GM23248 (cell line): ENCODE measurements around the gene CLEC4M.

Experiments used
- EZH2 ChIP-seq: fragments of 200-600 bp; sonication (generic); IDR thresholded peaks from 2 replicates; pipeline ENCODE4 v1.6.1; 2018; ENCODE audit warnings: antibody characterized with exemption, mild to moderate bottlenecking; ENCODE audit not compliant: insufficient read depth, poor library complexity, severe bottlenecking
- EZH2phosphoT487 ChIP-seq: fragments of 200-600 bp; sonication (generic); IDR thresholded peaks from 2 replicates; pipeline ENCODE4 v1.6.1; 2018; ENCODE audit warnings: antibody characterized with exemption, moderate library complexity, mild to moderate bottlenecking, low read depth; ENCODE audit not compliant: insufficient read depth

GRCh38 chr19:7808108-7808507, 45.1 kb downstream of the CLEC4M start:
- TF ChIP-seq EZH2phosphoT487: no peak
- TF ChIP-seq EZH2: no peak
